GM19023 (cell line): ENCODE data around the gene PPFIA4.
"Not testable (repeated sequence)": the region's sequence is repeated elsewhere in the genome, so short reads cannot be mapped to it uniquely, and the experiment has no call there.

Source experiments
- ATAC-seq: cut with Tn5 transposase; IDR thresholded peaks from one replicate; pipeline ENCODE4 v1.9.1; 2021; ENCODE audit warnings: mild to moderate bottlenecking, moderate library complexity; ENCODE audit not compliant: unreplicated experiment

PPFIA4 gene

GRCh38 chr1:203017061-203017460 lies 9.2 kb upstream of the PPFIA4 start:
- no peak for ATAC-seq

DNA sequence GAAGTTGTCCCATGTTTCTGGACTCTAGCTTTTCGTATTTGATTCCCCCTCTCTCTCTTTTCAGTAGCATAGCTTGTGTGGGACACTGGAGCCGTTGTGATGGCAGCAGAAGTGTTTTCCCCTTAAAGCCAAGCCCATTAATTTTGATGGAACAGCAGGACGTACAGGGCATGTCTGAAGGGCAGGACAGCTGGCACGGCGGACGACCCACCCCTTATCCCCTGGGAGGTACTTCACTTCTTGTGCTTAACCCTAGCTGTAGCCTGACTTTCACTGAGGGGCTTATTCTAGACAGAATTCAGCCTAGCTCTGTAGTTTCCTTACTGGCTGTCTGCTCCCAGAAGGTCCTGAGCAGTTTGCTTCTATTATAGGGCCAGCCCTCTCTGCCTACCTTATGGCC lies 8.6 kb upstream of the PPFIA4 start:
- no peak for ATAC-seq

GRCh38 chr1:203022855-203023254 lies 3.4 kb upstream of the PPFIA4 start:
- not testable (repeated sequence) for ATAC-seq

DNA sequence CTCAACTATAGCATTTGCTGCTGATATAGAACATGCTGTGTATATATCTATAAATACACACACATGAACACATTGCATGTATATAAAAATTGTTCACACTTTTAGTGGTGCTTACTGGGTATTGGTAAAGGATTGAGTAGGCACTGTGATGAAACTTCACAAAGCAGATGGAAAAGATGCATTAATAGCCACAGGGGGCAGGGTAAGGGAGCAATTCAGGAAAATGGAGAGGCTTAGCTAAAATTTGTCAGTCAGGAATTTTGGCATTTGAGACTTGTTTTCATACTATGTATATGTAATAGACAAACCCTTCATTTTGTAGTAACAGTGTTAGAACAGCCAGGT lies 633 bp upstream of the PPFIA4 start:
- no peak for ATAC-seq

DNA sequence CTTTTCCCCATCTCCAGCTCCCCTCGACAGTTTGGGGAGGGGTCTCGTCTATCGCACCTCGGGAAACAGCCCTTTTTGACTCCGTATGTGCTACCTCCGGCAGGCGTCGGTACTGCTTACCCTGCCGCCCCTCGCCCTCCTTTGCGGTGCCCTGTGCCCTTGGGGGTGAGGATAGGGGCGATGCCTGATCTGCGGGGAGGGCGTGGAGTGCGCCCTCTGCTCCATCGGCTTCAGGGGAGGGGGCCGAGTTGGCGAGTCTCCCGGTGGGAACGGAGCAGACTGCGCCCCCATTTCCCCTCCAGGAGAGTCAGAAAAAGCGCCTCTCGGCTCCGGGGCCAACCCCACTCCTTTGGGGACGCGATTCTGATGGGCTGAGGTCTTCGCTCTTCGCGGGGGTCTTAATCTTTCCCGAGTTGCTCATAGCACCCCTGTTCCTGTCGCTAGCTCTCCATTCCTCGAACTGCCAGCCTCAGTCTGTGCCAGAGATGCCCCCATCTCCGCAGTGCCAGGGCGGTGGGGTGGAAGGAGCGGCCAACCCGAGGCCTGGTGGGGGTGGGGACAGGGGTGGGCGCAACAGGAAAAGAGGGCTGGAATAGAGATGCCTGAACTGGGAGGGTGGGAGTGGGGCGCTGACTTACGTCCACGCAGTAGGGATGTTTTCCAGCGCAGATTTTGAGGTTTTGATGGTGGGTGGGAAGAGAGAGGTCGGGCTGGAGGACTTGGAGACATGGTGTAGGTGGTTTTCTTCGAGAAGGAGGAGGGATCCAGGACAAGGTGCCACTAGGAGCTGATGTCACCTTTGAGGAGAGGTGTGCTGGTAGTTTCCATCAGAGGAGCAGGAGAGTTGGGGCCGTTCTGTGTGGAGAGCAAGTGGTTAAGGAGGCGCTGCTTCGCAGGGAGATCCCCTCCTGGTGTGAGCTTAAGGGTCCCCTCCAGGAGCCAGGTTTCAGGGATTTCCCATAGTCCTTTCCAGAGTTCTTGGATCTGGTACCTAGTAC lies 674 bp downstream of the PPFIA4 start:
- peak; percentile 19 for ATAC-seq

DNA sequence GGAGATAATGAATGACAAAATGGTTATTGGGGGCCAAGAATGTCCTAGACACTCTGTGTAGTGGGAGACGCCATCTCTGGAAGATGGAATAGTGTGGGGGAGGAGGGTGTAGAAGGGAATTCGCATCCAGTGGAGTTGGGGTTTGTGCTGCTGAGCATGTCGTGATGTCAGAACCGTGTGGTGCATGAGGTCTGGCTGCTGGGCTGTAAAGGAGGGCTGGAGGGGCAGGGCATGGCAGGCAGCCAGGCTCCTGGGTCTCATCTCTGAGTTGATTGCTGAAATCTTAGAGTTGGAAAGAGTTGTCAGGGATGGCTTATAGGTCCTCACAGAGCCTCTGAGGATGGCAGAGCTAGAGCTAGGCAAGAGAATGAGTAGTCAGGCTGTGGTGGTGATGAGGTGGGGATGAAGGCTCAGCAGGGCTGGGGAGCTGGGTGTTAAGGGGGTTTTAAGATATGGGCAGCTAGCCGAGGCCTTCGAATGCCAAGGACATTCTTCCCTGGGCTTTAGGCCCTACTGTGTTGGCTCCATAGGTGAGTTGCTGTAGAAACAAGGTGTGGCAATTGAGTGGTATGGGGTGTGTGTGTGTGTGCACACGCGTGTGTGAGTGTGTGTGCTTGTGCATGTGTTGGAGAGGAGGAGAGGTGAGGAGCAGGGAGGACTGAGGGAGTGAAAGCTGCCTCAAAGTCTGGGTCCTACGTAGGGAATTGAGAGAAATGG lies 1.9 kb downstream of the PPFIA4 start:
- no peak for ATAC-seq

GRCh38 chr1:203028784-203029553 lies 2.7 kb downstream of the PPFIA4 start:
- no peak for ATAC-seq

DNA sequence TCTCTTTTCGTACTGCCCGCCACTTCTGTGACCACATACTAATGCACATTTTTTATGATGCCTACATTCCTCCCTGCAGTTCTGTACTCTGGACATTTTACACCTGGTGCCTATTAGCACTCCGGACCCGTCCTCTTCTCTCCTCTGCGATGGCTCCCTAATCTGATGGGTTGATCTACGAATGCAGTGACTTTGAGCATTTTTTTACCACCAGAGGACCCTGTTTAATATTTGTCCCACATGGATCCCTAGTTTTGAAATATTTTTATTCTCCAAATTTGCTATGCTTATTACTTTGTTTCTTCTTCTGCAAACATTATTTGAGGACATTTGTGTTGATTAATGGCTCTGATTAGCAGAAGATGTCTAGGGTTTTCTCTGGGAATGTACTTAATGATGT lies 5.2 kb downstream of the PPFIA4 start:
- no peak for ATAC-seq

- ATAC-seq = no peak
Observed at GRCh38 chr1:203033287-203033686, 7.0 kb downstream of the PPFIA4 start.

DNA sequence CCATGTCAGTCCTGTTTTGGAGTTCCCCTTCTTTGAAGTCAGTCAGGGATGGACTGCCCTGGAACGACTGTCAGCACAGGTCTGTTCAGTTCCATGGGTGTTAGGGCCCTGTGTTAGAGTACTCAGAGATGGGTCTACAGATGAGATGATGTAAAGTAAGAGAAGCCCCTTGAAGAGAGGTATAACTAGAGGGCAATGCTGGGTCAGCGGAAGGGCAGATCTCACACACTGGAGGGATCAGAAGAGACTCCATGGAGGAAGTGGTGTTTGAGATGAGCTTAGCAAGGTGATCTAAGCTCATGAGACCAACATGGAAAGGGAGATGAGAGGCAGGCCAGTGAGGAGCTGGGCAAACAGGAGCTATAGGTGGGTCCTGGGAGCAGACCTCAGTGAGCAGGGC lies 7.6 kb downstream of the PPFIA4 start:
- no peak for ATAC-seq

- ATAC-seq = no peak
Observed at GRCh38 chr1:203034422-203035110, 8.3 kb downstream of the PPFIA4 start.

DNA sequence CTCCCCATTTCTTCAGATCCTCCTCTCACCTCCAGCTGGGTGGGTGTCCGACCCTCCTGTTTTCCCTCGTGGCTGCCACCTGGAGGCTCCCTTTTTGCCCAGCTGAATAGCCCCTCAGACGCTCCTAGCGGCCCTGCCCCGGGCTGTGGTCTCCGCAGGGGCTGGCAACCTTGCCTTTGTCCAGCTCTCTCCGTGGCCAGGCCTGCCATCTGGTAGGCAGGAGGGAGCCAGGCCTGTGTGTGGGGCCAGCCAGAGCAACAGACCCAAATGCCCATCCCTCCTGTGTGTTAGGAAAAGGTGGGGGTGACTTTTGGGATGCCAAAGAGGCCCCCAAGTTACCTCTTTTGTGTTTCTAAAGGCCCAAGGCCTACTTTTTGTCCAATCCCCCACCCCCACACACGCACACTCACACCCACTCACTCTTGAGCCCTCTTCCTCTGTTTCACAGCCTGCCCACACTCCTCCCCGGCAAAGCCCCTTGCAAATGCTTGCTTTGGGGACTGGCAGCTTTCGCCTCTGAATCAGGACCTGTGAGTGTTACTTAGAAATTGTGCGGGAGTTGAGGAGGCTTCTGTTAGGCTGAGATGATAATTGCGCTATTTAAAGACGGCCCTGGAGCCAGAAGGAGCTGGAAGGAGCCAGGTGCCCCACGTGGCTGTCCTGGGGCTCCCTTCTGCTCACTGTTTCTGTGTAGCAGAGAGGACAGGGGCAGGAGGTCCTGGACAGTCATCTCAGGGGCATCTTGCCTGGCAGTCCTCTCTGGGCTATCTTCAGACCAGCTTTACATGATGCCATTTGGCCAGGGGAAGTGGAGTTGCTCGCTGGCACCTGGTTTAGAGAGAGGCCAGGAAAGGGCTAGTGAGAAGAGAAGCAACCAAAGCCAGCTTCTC lies 9.1 kb downstream of the PPFIA4 start:
- no peak for ATAC-seq

DNA sequence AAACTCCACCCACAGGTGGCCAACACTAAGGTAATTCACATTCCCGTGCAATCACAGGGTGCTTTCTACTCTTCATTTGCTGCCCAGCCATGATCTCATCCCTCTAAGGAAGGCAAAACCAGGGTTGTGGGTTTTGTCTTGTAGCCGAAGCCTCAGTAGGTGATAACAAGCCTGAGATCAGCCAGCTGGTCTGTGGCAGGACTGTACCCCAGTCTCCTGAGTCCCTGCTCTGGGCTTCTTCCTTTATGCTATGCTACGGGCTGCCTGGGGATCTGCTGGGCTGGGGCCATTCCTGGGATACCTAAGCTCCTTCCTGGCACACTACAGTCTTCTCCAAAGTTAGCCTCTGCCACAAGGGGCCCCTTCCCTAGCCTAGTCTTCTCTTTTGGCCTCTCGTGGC lies 9.8 kb downstream of the PPFIA4 start:
- ATAC-seq = no peak

DNA sequence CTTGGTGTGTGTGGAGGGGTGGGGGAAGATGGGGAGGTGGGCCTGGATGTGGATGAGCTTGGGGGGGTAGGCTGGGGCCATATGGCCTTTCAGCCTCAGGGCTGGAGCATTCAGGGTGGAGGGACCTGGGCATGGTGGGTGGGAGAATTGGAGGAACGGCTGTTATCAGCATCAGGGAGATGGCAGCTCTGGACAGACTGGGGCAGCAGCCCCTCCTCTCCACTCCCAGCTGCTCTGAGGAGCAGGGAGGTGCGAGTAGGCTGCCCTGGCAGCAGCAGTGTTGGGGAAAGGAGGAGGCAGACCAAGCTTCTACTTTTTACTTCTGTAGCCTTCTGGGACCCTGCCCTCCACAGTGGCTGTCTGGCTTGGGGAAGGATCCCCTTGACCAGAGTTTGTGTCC lies 10.2 kb downstream of the PPFIA4 start:
- ATAC-seq = no peak

- ATAC-seq = no peak
Observed at GRCh38 chr1:203037509-203038190, 11.4 kb downstream of the PPFIA4 start.

GRCh38 chr1:203038217-203038741 lies 12.0 kb downstream of the PPFIA4 start:
- no peak for ATAC-seq

- peak; percentile 55 for ATAC-seq
Observed at GRCh38 chr1:203038891-203039608, 12.8 kb downstream of the PPFIA4 start.
